HG02763 (cell line): ENCODE measurements around the gene DCAF5.
"Not testable (repeated sequence)": the region's sequence is repeated elsewhere in the genome, so short reads cannot be mapped to it uniquely, and the experiment has no call there.

Experiments
- ATAC-seq: cut with Tn5 transposase; IDR thresholded peaks from one replicate; pipeline ENCODE4 v1.9.1; 2021; ENCODE audit warnings: mild to moderate bottlenecking, moderate library complexity; ENCODE audit not compliant: unreplicated experiment

The DCAF5 gene

GRCh38 chr14:69077185-69077584, 75.7 kb downstream of the DCAF5 start:
- ATAC-seq: not testable (repeated sequence)

GRCh38 chr14:69076341-69076740, 76.6 kb downstream of the DCAF5 start:
- ATAC-seq: no peak

GRCh38 chr14:69073915-69074314, 79.0 kb downstream of the DCAF5 start:
- no peak for ATAC-seq

GRCh38 chr14:69073429-69073828, 79.5 kb downstream of the DCAF5 start:
- no peak for ATAC-seq

- ATAC-seq: no peak
These were observed 80.3 kb downstream of the DCAF5 start for GRCh38 chr14:69072584-69072983.

GRCh38 chr14:69068744-69069421, 84.0 kb downstream of the DCAF5 start:
- ATAC-seq: no peak

- ATAC-seq: no peak
These were observed 86.3 kb downstream of the DCAF5 start for GRCh38 chr14:69066396-69067171.

- not testable (repeated sequence) for ATAC-seq
These were observed 87.0 kb downstream of the DCAF5 start for GRCh38 chr14:69065934-69066333.

- no peak for ATAC-seq
These were observed 88.3 kb downstream of the DCAF5 start for GRCh38 chr14:69064596-69064995.

- no peak for ATAC-seq
These were observed 93.0 kb downstream of the DCAF5 start for GRCh38 chr14:69059658-69060623.

GRCh38 chr14:69055999-69056788, 96.7 kb downstream of the DCAF5 start:
- no peak for ATAC-seq

- no peak for ATAC-seq
These were observed 97.8 kb downstream of the DCAF5 start for GRCh38 chr14:69055125-69055524.

- no peak for ATAC-seq
These were observed 98.9 kb downstream of the DCAF5 start for GRCh38 chr14:69054030-69054429.

- no peak for ATAC-seq
These were observed 100.7 kb downstream of the DCAF5 start for GRCh38 chr14:69052181-69052601.

- ATAC-seq: no peak
These were observed 102.4 kb downstream of the DCAF5 start for GRCh38 chr14:69050240-69051184.

GRCh38 chr14:69049675-69050074, 103.2 kb downstream of the DCAF5 start:
- no peak for ATAC-seq

GRCh38 chr14:69048456-69048855, 104.5 kb downstream of the DCAF5 start:
- no peak for ATAC-seq

GRCh38 chr14:69047255-69047654, 105.7 kb downstream of the DCAF5 start:
- ATAC-seq: no peak

GRCh38 chr14:69046476-69046860, 106.5 kb downstream of the DCAF5 start:
- ATAC-seq: no peak
